HCT116 (cell line): Measurements from ENCODE around the gene RNF113B. TPM values are rescaled to one million over a fixed set of nuclear protein-coding genes. Genes with fewer than 3 reads are reported as not detected.

ENCODE experiments used
- ATAC-seq: fragments of 200-7000 bp; cut with Tn5 transposase; 2 replicates; pipeline ENCODE4 v1.9.1; 2020; ENCODE audit warnings: mild to moderate bottlenecking, moderate library complexity
- BruUV-seq: library from RNA; stranded (reverse); fragments of 400-500 nt; replicated peaks from 2 replicates; lab custom pipeline; 2021; lab: Mats Ljungman, UMichigan
- CTCF ChIA-PET: fragments of 300-600 bp; sonication (Branson Sonifier 250); formaldehyde crosslinking; loops from one replicate; lab custom pipeline; 2021; ENCODE audit warnings: antibody characterized with exemption; lab: Charles Lee
- POLR2A ChIA-PET: fragments of 300-600, 350-600 bp; sonication (Branson Sonifier 250); formaldehyde crosslinking; loops from one replicate; lab custom pipeline; 2021; ENCODE audit warnings: antibody characterized with exemption; lab: Charles Lee
- RAD21 ChIA-PET, 2 experiments: fragments of 300-600 bp; sonication (Branson Sonifier 250); formaldehyde crosslinking; loops; one replicate each; lab custom pipeline; 2023; ENCODE audit warnings: low total read pairs in 2 of 2; ENCODE audit not compliant: uncharacterized antibody in 2 of 2, unreplicated experiment in 2 of 2, low non-redundant PET in 1 of 2; lab: Charles Lee
- DNase-seq: peaks from one replicate; pipeline ENCODE4 v3.0.0-alpha.2; 2010; ENCODE audit warnings: low read depth, low spot score
- H2AFZ ChIP-seq: fragments of 200-600 bp; shearing (Covaris generic), sonication (generic); 2 replicates; pipeline ENCODE4 v1.6.1; 2017; ENCODE audit warnings: low read depth, mixed run types, mixed read lengths, antibody characterized with exemption, low read length; ENCODE audit not compliant: poor library complexity, severe bottlenecking
- H3K27ac ChIP-seq: 2 replicates; pipeline ENCODE4 v1.5.1; 2012; ENCODE audit warnings: low read depth, low read length
- H3K27me3 ChIP-seq: fragments of 200-600 bp; sonication (generic); 2 replicates; pipeline ENCODE4 v1.6.1; 2016; ENCODE audit warnings: mixed run types, low read length, mixed read lengths; ENCODE audit not compliant: insufficient read depth
- H3K36me3 ChIP-seq, 2 experiments: fragments of 200-500 bp in 1 of 2; fragments of 200-600 bp in 1 of 2; sonication (Bioruptor generic) in 1 of 2; sonication (generic) in 1 of 2; 2 replicates each; pipeline versions ENCODE4 v1.5.1 to v1.6.1; 2014 to 2016; ENCODE audit warnings: low read length in 2 of 2, inconsistent platforms in 1 of 2, mixed read lengths in 1 of 2, mixed run types in 1 of 2; ENCODE audit not compliant: insufficient read depth in 2 of 2, control insufficient read depth in 1 of 2
- H3K4me1 ChIP-seq, 2 experiments: fragments of 200-600 bp in 1 of 2; sonication (generic) in 1 of 2; 2 replicates each; pipeline versions ENCODE4 v1.5.1 to v1.6.1; 2012 to 2017; ENCODE audit warnings: low read length in 2 of 2, inconsistent platforms in 1 of 2, mild to moderate bottlenecking in 1 of 2, mixed read lengths in 1 of 2, mixed run types in 1 of 2, moderate library complexity in 1 of 2; ENCODE audit not compliant: insufficient read depth in 2 of 2, control insufficient read depth in 1 of 2
- H3K4me2 ChIP-seq: fragments of 200-600 bp; sonication (generic); 2 replicates; pipeline ENCODE4 v1.6.1; 2017; ENCODE audit warnings: mixed run types, low read length, mixed read lengths
- H3K4me3 ChIP-seq, 2 experiments: fragments of 200-600 bp in 1 of 2; sonication (generic) in 1 of 2; replicated peaks in 1 of 2; 2 replicates each; pipeline ENCODE4 v1.5.1; 2011 to 2016; ENCODE audit warnings: low read length in 2 of 2, control low read depth in 1 of 2, low read depth in 1 of 2, mild to moderate bottlenecking in 1 of 2, mixed read lengths in 1 of 2, mixed run types in 1 of 2
- H3K79me2 ChIP-seq: fragments of 200-600 bp; sonication (generic); 2 replicates; pipeline ENCODE4 v1.6.1; 2017; ENCODE audit warnings: mild to moderate bottlenecking, mixed run types, low read length, moderate library complexity, mixed read lengths; ENCODE audit not compliant: insufficient read depth
- H3K9ac ChIP-seq: fragments of 200-600 bp; sonication (generic); 2 replicates; pipeline ENCODE4 v1.6.1; 2016; ENCODE audit warnings: low read length, mixed read lengths
- H3K9me2 ChIP-seq: fragments of 200-600 bp; sonication (generic), shearing (Covaris generic); 2 replicates; pipeline ENCODE4 v1.6.1; 2017; ENCODE audit warnings: mixed run types, mild to moderate bottlenecking, moderate library complexity; ENCODE audit not compliant: insufficient read depth
- H3K9me3 ChIP-seq, 2 experiments: fragments of 200-500 bp in 1 of 2; fragments of 200-600 bp in 1 of 2; sonication (Bioruptor generic) in 1 of 2; sonication (generic) in 1 of 2; 2 replicates each; pipeline ENCODE4 v1.6.1; 2014 to 2017; ENCODE audit warnings: low read length in 2 of 2, mixed read lengths in 2 of 2, inconsistent platforms in 1 of 2, low read depth in 1 of 2, mild to moderate bottlenecking in 1 of 2, mixed run types in 1 of 2, moderate library complexity in 1 of 2; ENCODE audit not compliant: control insufficient read depth in 1 of 2, insufficient read depth in 1 of 2
- H4K20me1 ChIP-seq: fragments of 200-600 bp; sonication (generic), shearing (Covaris generic); 2 replicates; pipeline ENCODE4 v1.6.1; 2017; ENCODE audit warnings: mixed run types, mild to moderate bottlenecking, moderate library complexity; ENCODE audit not compliant: insufficient read depth
- EGR1 ChIP-seq: IDR thresholded peaks from 2 replicates; pipeline ENCODE4 v1.6.1; 2012; ENCODE audit warnings: low read depth
- ELF1 ChIP-seq: IDR thresholded peaks from 2 replicates; pipeline ENCODE4 v1.6.1; 2012; ENCODE audit warnings: low read depth, borderline replicate concordance
- EZH2phosphoT487 ChIP-seq: fragments of 200-600 bp; IDR thresholded peaks from 2 replicates; pipeline ENCODE4 v1.6.1; 2018; ENCODE audit warnings: antibody characterized with exemption, borderline replicate concordance
- RAD21 ChIP-seq: IDR thresholded peaks from 2 replicates; pipeline ENCODE4 v1.6.1; 2012; ENCODE audit warnings: low read depth, mild to moderate bottlenecking
- SIN3A ChIP-seq: IDR thresholded peaks from 2 replicates; pipeline ENCODE4 v1.6.1; 2012; ENCODE audit warnings: low read depth
- SRF ChIP-seq: IDR thresholded peaks from 2 replicates; pipeline ENCODE4 v1.6.1; 2012; ENCODE audit warnings: low read depth
- YY1 ChIP-seq: IDR thresholded peaks from 2 replicates; pipeline ENCODE4 v1.6.1; 2011; ENCODE audit warnings: low read length, low read depth, moderate library complexity, mild to moderate bottlenecking; ENCODE audit not compliant: insufficient replicate concordance; ENCODE audit errors: extremely low read depth
- ZFX ChIP-seq: fragments of 450-650 bp; IDR thresholded peaks from 2 replicates; pipeline ENCODE4 v1.6.1; 2017
- ZNF274 ChIP-seq: fragments of 200-500 bp; sonication (Bioruptor generic); IDR thresholded peaks from 2 replicates; pipeline ENCODE4 v1.6.1; 2014; ENCODE audit warnings: mild to moderate bottlenecking, low read depth, low read length, inconsistent platforms
- intact Hi-C: fragments of 100-400 bp; cut with micrococcal nuclease; formaldehyde crosslinking; loops from 2 replicates; pipeline ENCODE4 v1.10.0; 2022
- total RNA-seq: library from RNA; stranded (reverse); gene quantifications from one replicate; pipeline ENCODE4 v1.2.1, GENCODE V29; 2021; ENCODE audit not compliant: unreplicated experiment
- TF ChIP-seq, protein P1 (sequence below): IDR thresholded peaks from 2 replicates; pipeline ENCODE4 v1.6.1; 2012; ENCODE audit warnings: low read depth

The RNF113B gene
- total RNA-seq, 1 experiment from 2014 or later, result not detected

DNA sequence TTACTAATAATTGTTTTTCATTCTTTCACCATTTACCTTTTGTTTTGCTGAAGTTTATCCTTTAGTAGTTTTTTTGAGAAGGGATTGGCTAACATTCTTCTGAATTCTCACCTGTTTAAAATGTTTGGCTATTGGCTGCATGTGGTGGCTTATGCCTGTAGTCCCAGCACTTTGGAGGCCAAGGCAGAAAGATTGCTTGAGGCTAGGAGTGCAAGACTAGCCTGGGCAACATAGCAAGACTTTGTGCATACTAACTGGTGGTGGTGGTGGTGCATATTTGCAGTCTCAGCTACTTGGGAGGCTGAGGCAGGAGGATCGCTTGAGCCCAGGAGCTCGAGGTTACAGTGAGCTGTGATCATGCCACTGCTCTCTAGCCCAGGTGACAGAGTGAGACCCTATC lies 27.5 kb upstream of the RNF113B start:
- Histone ChIP-seq H4K20me1 (no peaks in the 10 kb centered on the region), H3K4me3 (no peak overlapping the region), H3K9ac (no peak overlapping the region), H3K27me3 (no peaks in the 10 kb centered on the region), H3K9me2 (no peaks in the 10 kb centered on the region), H2AFZ (no peak overlapping the region), H3K4me2 (no peak overlapping the region), H3K9me3 (peaks cover 0 to 5% of the 10 kb centered on the region in 2 experiments; a peak in 2 of 4 replicates), H3K27ac (no peak overlapping the region), H3K36me3 (no peaks in the 10 kb centered on the region), H3K79me2 (no peaks in the 10 kb centered on the region), H3K4me1 (no peaks in the 10 kb centered on the region)
- intact Hi-C loops, result no loop called here
- DNase-seq (no peak), ATAC-seq (no peak)
- ChIA-PET CTCF (no interaction called here), POLR2A (no interaction called here), RAD21 (no interaction called here)
- no TSS peak for BruUV-seq
- TF ChIP-seq SRF (no peak), ZFX (no peak), YY1 (no peak), EGR1 (no peak), ZNF274 (no peak), RAD21 (no peak), SIN3A (no peak), ELF1 (no peak), EZH2phosphoT487 (no peak)
- TF ChIP-seq, protein P1, sequence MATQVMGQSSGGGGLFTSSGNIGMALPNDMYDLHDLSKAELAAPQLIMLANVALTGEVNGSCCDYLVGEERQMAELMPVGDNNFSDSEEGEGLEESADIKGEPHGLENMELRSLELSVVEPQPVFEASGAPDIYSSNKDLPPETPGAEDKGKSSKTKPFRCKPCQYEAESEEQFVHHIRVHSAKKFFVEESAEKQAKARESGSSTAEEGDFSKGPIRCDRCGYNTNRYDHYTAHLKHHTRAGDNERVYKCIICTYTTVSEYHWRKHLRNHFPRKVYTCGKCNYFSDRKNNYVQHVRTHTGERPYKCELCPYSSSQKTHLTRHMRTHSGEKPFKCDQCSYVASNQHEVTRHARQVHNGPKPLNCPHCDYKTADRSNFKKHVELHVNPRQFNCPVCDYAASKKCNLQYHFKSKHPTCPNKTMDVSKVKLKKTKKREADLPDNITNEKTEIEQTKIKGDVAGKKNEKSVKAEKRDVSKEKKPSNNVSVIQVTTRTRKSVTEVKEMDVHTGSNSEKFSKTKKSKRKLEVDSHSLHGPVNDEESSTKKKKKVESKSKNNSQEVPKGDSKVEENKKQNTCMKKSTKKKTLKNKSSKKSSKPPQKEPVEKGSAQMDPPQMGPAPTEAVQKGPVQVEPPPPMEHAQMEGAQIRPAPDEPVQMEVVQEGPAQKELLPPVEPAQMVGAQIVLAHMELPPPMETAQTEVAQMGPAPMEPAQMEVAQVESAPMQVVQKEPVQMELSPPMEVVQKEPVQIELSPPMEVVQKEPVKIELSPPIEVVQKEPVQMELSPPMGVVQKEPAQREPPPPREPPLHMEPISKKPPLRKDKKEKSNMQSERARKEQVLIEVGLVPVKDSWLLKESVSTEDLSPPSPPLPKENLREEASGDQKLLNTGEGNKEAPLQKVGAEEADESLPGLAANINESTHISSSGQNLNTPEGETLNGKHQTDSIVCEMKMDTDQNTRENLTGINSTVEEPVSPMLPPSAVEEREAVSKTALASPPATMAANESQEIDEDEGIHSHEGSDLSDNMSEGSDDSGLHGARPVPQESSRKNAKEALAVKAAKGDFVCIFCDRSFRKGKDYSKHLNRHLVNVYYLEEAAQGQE, result no peak
